Fibroblast of lung (primary cell): ENCODE measurements around the gene LRMDA. TPM values are rescaled to one million over a fixed set of nuclear protein-coding genes. Genes with fewer than 3 reads are reported as not detected.

Experiments
- DNase-seq, 2 donors: peaks; one replicate each; pipeline versions ENCODE4 v3.0.0 to v3.0.0-alpha.2; 2010; ENCODE audit warnings: low read depth in 2 of 2
- H2AFZ ChIP-seq: 2 replicates; pipeline ENCODE4 v1.5.1; 2012; ENCODE audit warnings: low read length, control low read depth, inconsistent platforms
- H3K27ac ChIP-seq: 2 replicates; pipeline ENCODE4 v1.5.1; 2011; ENCODE audit warnings: low read length, control low read depth; ENCODE audit not compliant: insufficient read depth
- H3K27me3 ChIP-seq: 2 replicates; pipeline ENCODE4 v1.5.1; 2011; ENCODE audit warnings: mild to moderate bottlenecking, low read length; ENCODE audit not compliant: control insufficient read depth, insufficient read depth
- H3K36me3 ChIP-seq: 2 replicates; pipeline ENCODE4 v1.5.1; 2011; ENCODE audit warnings: low read length; ENCODE audit not compliant: control insufficient read depth, insufficient read depth
- H3K4me1 ChIP-seq: 2 replicates; pipeline ENCODE4 v1.5.1; 2011; ENCODE audit warnings: low read length; ENCODE audit not compliant: control insufficient read depth, insufficient read depth; ENCODE audit errors: extremely low read depth
- H3K4me2 ChIP-seq: 2 replicates; pipeline ENCODE4 v1.5.1; 2011; ENCODE audit warnings: low read length, control low read depth; ENCODE audit not compliant: insufficient read depth; ENCODE audit errors: extremely low read depth
- H3K4me3 ChIP-seq, 4 experiments: fragments of 200-600 bp in 1 of 4; sonication (generic) in 1 of 4; replicated peaks in 1 of 4; 2 replicates each; pipeline ENCODE4 v1.5.1; 2011 to 2016; ENCODE audit warnings: low read length in 4 of 4, low read depth in 3 of 4, mild to moderate bottlenecking in 3 of 4, control low read depth in 2 of 4, inconsistent platforms in 1 of 4, mixed read lengths in 1 of 4; ENCODE audit not compliant: insufficient read depth in 1 of 4; ENCODE audit errors: control extremely low read depth in 1 of 4
- H3K79me2 ChIP-seq: 2 replicates; pipeline ENCODE4 v1.5.1; 2012; ENCODE audit warnings: mild to moderate bottlenecking, low read length, inconsistent platforms; ENCODE audit not compliant: control insufficient read depth, insufficient read depth
- H3K9ac ChIP-seq: 2 replicates; pipeline ENCODE4 v1.5.1; 2011; ENCODE audit warnings: mild to moderate bottlenecking, low read length, control low read depth; ENCODE audit not compliant: insufficient read depth
- H3K9me3 ChIP-seq: 2 replicates; pipeline ENCODE4 v1.5.1; 2012; ENCODE audit warnings: low read depth, low read length; ENCODE audit not compliant: control insufficient read depth, insufficient read depth
- H4K20me1 ChIP-seq: 2 replicates; pipeline ENCODE4 v1.5.1; 2011; ENCODE audit warnings: low read length; ENCODE audit not compliant: control insufficient read depth, insufficient read depth; ENCODE audit errors: extremely low read depth
- EZH2 ChIP-seq: IDR thresholded peaks from 2 replicates; pipeline ENCODE4 v1.5.1; 2012; ENCODE audit warnings: low read length, control low read depth, mild to moderate bottlenecking; ENCODE audit errors: missing control alignments
- polyA plus RNA-seq, 2 donors: library from polyadenylated mRNA; depleted of rRNA in 1 of 2; stranded (reverse) in 1 of 2; unstranded in 1 of 2; fragments of >200 nt; gene quantifications; 2 replicates each; pipeline ENCODE4 v1.2.1, GENCODE V29; 2011 to 2012; ENCODE audit warnings: missing spikeins in 1 of 2
- total RNA-seq: library from RNA; depleted of rRNA; stranded (reverse); fragments of >200 nt; gene quantifications from 2 replicates; pipeline ENCODE4 v1.2.1, GENCODE V29; 2014
- TF ChIP-seq, protein P1 (sequence below), 2 donors: IDR thresholded peaks in 1 of 2; conservative IDR thresholded peaks in 1 of 2; 1 replicate in 1 of 2; 2 replicates in 1 of 2; pipeline ENCODE4 v1.5.1; 2011 to 2012; ENCODE audit warnings: low read length in 2 of 2, control low read depth in 1 of 2, inconsistent platforms in 1 of 2, low read depth in 1 of 2, mild to moderate bottlenecking in 1 of 2

The LRMDA gene
- total and polyA plus RNA-seq, 2 donors (not counting 1 experiment from before 2014, with no cell fraction given): 1.7 to 2.0 TPM

DNA sequence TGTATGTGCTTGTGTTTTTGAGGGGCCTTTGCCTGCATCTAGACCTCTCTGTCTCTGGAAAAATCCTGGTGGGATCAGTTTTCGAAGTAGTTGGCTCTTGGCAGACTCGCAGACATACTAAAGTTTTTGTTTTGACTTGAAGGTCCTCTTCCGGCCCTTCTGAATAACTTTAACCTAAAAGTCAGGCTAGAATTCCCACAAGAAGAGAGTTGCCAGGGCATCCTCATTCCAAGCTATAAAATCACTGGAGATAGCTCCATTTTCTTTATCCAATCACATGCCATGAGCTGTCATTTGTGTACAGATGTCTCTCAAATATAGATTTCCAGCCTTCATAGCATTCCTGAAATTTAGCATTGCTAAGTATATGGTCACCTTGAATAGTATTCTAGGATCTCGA lies 967.8 kb downstream of the LRMDA start:
- DNase-seq: peak in 1 of 2 donors; percentile 51
- no peak for TF ChIP-seq EZH2
- TF ChIP-seq, protein P1, sequence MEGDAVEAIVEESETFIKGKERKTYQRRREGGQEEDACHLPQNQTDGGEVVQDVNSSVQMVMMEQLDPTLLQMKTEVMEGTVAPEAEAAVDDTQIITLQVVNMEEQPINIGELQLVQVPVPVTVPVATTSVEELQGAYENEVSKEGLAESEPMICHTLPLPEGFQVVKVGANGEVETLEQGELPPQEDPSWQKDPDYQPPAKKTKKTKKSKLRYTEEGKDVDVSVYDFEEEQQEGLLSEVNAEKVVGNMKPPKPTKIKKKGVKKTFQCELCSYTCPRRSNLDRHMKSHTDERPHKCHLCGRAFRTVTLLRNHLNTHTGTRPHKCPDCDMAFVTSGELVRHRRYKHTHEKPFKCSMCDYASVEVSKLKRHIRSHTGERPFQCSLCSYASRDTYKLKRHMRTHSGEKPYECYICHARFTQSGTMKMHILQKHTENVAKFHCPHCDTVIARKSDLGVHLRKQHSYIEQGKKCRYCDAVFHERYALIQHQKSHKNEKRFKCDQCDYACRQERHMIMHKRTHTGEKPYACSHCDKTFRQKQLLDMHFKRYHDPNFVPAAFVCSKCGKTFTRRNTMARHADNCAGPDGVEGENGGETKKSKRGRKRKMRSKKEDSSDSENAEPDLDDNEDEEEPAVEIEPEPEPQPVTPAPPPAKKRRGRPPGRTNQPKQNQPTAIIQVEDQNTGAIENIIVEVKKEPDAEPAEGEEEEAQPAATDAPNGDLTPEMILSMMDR (conservative IDR thresholded peaks at IDR 0.05 in 1 of 2, IDR thresholded peaks at IDR 0.05 in 1 of 2; ENCODE audit: low read depth in 1 of 2, low read length in 2 of 2): no peak
- no peak overlapping the region for H3K4me2 ChIP-seq
- no peaks in the 10 kb centered on the region for H3K27me3 ChIP-seq
- H4K20me1 ChIP-seq: no peaks in the 10 kb centered on the region
- H3K9ac ChIP-seq: no peak overlapping the region
- no peak overlapping the region for H3K27ac ChIP-seq
- H3K4me3 ChIP-seq: no peak overlapping the region
- H3K79me2 ChIP-seq: no peaks in the 10 kb centered on the region
- no peaks in the 10 kb centered on the region for H3K9me3 ChIP-seq
- no peaks in the 10 kb centered on the region for H3K4me1 ChIP-seq
- no peaks in the 10 kb centered on the region for H3K36me3 ChIP-seq
- no peak overlapping the region for H2AFZ ChIP-seq

DNA sequence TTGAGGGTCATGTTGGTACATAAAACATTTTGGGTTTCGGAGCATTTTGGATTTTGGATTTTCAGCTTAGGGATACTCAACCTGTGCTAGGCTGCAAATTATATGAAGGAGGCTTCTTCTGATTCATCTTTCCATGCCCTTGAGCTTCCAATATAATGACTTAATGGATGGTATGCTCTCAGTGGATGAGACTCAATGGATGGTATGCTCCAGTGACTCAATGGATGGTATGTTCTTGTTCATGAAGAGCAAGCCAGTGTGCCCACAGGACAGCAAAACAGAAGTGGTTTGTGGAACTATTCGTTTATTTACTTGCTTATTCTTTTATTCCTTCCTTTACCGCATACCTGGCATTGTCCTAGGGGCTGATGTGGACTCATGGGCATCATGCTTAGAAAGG lies 969.6 kb downstream of the LRMDA start:
- Histone ChIP-seq H4K20me1 (no peaks in the 10 kb centered on the region), H3K27me3 (no peaks in the 10 kb centered on the region), H3K9me3 (no peaks in the 10 kb centered on the region), H3K36me3 (no peaks in the 10 kb centered on the region), H3K4me1 (no peaks in the 10 kb centered on the region), H3K9ac (no peak overlapping the region), H3K79me2 (no peaks in the 10 kb centered on the region), H2AFZ (no peak overlapping the region), H3K27ac (no peak overlapping the region), H3K4me2 (no peak overlapping the region), H3K4me3 (no peak overlapping the region)
- TF ChIP-seq EZH2: no peak
- TF ChIP-seq, protein P1 (conservative IDR thresholded peaks at IDR 0.05 in 1 of 2, IDR thresholded peaks at IDR 0.05 in 1 of 2; ENCODE audit: low read depth in 1 of 2, low read length in 2 of 2): no peak
- DNase-seq: peak in 1 of 2 donors; percentile 36

DNA sequence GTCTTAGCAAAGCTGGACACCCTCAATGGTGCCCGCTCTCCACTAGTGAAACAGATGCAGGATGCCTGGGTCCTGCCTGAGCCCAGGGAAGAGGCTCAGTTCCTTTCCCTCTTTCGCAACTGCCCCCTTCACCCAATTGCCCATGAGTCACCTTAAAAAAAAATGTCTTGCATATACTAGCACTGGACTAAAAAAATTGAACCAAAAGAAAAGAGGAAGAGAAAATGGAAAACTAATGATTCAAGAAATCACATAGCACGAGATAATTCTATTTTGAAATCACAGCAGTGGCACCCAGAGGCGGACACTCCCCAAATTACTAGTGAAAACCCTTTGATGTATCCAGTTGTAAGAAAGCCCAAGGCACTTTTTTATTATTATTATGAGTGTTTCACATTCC lies 972.5 kb downstream of the LRMDA start:
- H3K27ac ChIP-seq: no peak overlapping the region
- no peaks in the 10 kb centered on the region for H3K9me3 ChIP-seq
- no peaks in the 10 kb centered on the region for H3K4me1 ChIP-seq
- H3K4me3 ChIP-seq: no peak overlapping the region
- no peaks in the 10 kb centered on the region for H3K79me2 ChIP-seq
- H4K20me1 ChIP-seq: no peaks in the 10 kb centered on the region
- H3K9ac ChIP-seq: no peak overlapping the region
- TF ChIP-seq, protein P1 (conservative IDR thresholded peaks at IDR 0.05 in 1 of 2, IDR thresholded peaks at IDR 0.05 in 1 of 2; ENCODE audit: low read depth in 1 of 2, low read length in 2 of 2): no peak
- no peak for TF ChIP-seq EZH2
- H2AFZ ChIP-seq: no peak overlapping the region
- H3K27me3 ChIP-seq: no peaks in the 10 kb centered on the region
- H3K4me2 ChIP-seq: no peak overlapping the region
- H3K36me3 ChIP-seq: no peaks in the 10 kb centered on the region
- peak; percentile 38 to 69 for DNase-seq
